IMR-90 (cell line): ENCODE measurements around the gene B3GNT5. TPM values are rescaled to one million over a fixed set of nuclear protein-coding genes. Genes with fewer than 3 reads are reported as not detected.

Source experiments
- ATAC-seq: fragments of 200-7000 bp; cut with Tn5 transposase; 2 replicates; pipeline ENCODE4 v1.9.1; 2020; ENCODE audit warnings: low read depth, mild to moderate bottlenecking, moderate library complexity
- BruUV-seq: library from RNA; stranded (reverse); fragments of 400-500 nt; replicated peaks from 2 replicates; lab custom pipeline; 2021; lab: Mats Ljungman, UMichigan
- CTCF ChIA-PET: fragments of 300-600 bp; formaldehyde crosslinking; extraction: SDS; loops from one replicate; lab custom pipeline; 2021; ENCODE audit warnings: antibody characterized with exemption; lab: Yijun Ruan, JAX
- POLR2A ChIA-PET: fragments of 300-600 bp; sonication (Branson Sonifier 250); formaldehyde crosslinking; loops from one replicate; lab custom pipeline; 2022; ENCODE audit warnings: antibody characterized with exemption; ENCODE audit not compliant: unreplicated experiment; lab: Charles Lee
- DNase-seq: peaks from one replicate; pipeline ENCODE4 v3.0.0; 2013
- H2AFZ ChIP-seq: replicated peaks from 2 replicates; pipeline ENCODE3; 2013; ENCODE audit warnings: low read length, mild to moderate bottlenecking; ENCODE audit not compliant: poor library complexity
- H2AK5ac ChIP-seq: 2 replicates; pipeline ENCODE4 v1.6.1; 2013; ENCODE audit warnings: low read depth, low read length, inconsistent platforms
- H2AK9ac ChIP-seq: replicated peaks from 2 replicates; pipeline ENCODE3; 2013; ENCODE audit warnings: mild to moderate bottlenecking, low read depth, low read length, moderate library complexity; ENCODE audit not compliant: poor library complexity
- H2BK120ac ChIP-seq: 2 replicates; pipeline ENCODE4 v1.6.1; 2013; ENCODE audit warnings: low read depth, low read length, inconsistent platforms
- H2BK15ac ChIP-seq: 3 replicates; pipeline ENCODE4 v1.6.1; 2013; ENCODE audit warnings: low read depth, low read length, inconsistent platforms
- H2BK20ac ChIP-seq: 2 replicates; pipeline ENCODE4 v1.6.1; 2013; ENCODE audit warnings: low read depth, mild to moderate bottlenecking, inconsistent platforms, low read length, moderate library complexity
- H2BK5ac ChIP-seq: 2 replicates; pipeline ENCODE4 v1.6.1; 2013; ENCODE audit warnings: mild to moderate bottlenecking, low read depth, low read length, inconsistent platforms; ENCODE audit not compliant: poor library complexity, severe bottlenecking
- H3K14ac ChIP-seq: replicated peaks from 2 replicates; pipeline ENCODE4 v1.6.1; 2013; ENCODE audit warnings: low read depth, low read length, inconsistent platforms
- H3K18ac ChIP-seq: 2 replicates; pipeline ENCODE4 v1.6.1; 2013; ENCODE audit warnings: low read depth, low read length, control low read depth
- H3K23ac ChIP-seq: 2 replicates; pipeline ENCODE4 v1.6.1; 2013; ENCODE audit warnings: low read depth, low read length, inconsistent platforms
- H3K27ac ChIP-seq: 2 replicates; pipeline ENCODE4 v1.5.1; 2013; ENCODE audit warnings: mild to moderate bottlenecking, control low read depth, low read length; ENCODE audit not compliant: insufficient read depth
- H3K27me3 ChIP-seq: 2 replicates; pipeline ENCODE4 v1.6.1; 2013; ENCODE audit warnings: low read length; ENCODE audit not compliant: control insufficient read depth, insufficient read depth
- H3K36me3 ChIP-seq: 2 replicates; pipeline ENCODE4 v1.6.1; 2013; ENCODE audit warnings: low read length, mixed read lengths; ENCODE audit not compliant: control insufficient read depth, insufficient read depth
- H3K4ac ChIP-seq: 2 replicates; pipeline ENCODE4 v1.6.1; 2013; ENCODE audit warnings: low read depth, low read length, inconsistent platforms
- H3K4me1 ChIP-seq: 2 replicates; pipeline ENCODE4 v1.6.1; 2013; ENCODE audit warnings: low read length, mixed read lengths; ENCODE audit not compliant: control insufficient read depth, insufficient read depth
- H3K4me2 ChIP-seq: 2 replicates; pipeline ENCODE4 v1.6.1; 2013; ENCODE audit warnings: low read depth, mild to moderate bottlenecking, control low read depth, low read length, moderate library complexity
- H3K4me3 ChIP-seq: 2 replicates; pipeline ENCODE4 v1.5.1; 2013; ENCODE audit warnings: low read depth, mild to moderate bottlenecking, control low read depth, low read length, moderate library complexity; ENCODE audit not compliant: insufficient read depth
- H3K56ac ChIP-seq: 2 replicates; pipeline ENCODE4 v1.6.1; 2013; ENCODE audit warnings: low read length, inconsistent platforms; ENCODE audit not compliant: insufficient read depth; ENCODE audit errors: extremely low read depth
- H3K79me1 ChIP-seq, 2 experiments: 2 replicates each; pipeline ENCODE4 v1.6.1; 2013; ENCODE audit warnings: low read length in 2 of 2, inconsistent platforms in 1 of 2, low read depth in 1 of 2
- H3K9ac ChIP-seq: 2 replicates; pipeline ENCODE4 v1.6.1; 2013; ENCODE audit warnings: low read depth, low read length, control low read depth
- H3K9me1 ChIP-seq: 2 replicates; pipeline ENCODE4 v1.6.1; 2013; ENCODE audit warnings: low read length, inconsistent platforms; ENCODE audit not compliant: insufficient read depth
- H3K9me3 ChIP-seq: 2 replicates; pipeline ENCODE4 v1.6.1; 2013; ENCODE audit warnings: low read length; ENCODE audit not compliant: control insufficient read depth, insufficient read depth
- H4K20me1 ChIP-seq: 2 replicates; pipeline ENCODE4 v1.6.1; 2013; ENCODE audit warnings: low read length, inconsistent platforms; ENCODE audit not compliant: insufficient read depth
- H4K5ac ChIP-seq: 2 replicates; pipeline ENCODE4 v1.6.1; 2013; ENCODE audit warnings: mild to moderate bottlenecking, low read depth, low read length, control low read depth
- H4K8ac ChIP-seq, 2 experiments: 2 replicates each; pipeline ENCODE4 v1.6.1; 2013; ENCODE audit warnings: low read depth in 2 of 2, low read length in 2 of 2, control low read depth in 1 of 2, inconsistent platforms in 1 of 2
- H4K91ac ChIP-seq: 2 replicates; pipeline ENCODE4 v1.6.1; 2013; ENCODE audit warnings: low read depth, low read length, inconsistent platforms; ENCODE audit not compliant: insufficient read depth
- BHLHE40 ChIP-seq: fragments of 150-350 bp; IDR thresholded peaks from 2 replicates; pipeline ENCODE4 v1.6.1; 2016; ENCODE audit warnings: mild to moderate bottlenecking, low read depth, low read length
- CEBPB ChIP-seq: IDR thresholded peaks from 2 replicates; pipeline ENCODE4 v1.6.1; 2012; ENCODE audit warnings: low read depth, low read length, improper control_type of control experiment
- CHD1 ChIP-seq: IDR thresholded peaks from 2 replicates; pipeline ENCODE4 v1.6.1; 2012; ENCODE audit warnings: low read depth, low read length, improper control_type of control experiment
- CTCF ChIP-seq: conservative IDR thresholded peaks from 2 replicates; pipeline ENCODE4 v1.5.1; 2012; ENCODE audit warnings: mild to moderate bottlenecking, low read depth, low read length, improper control_type of control experiment
- ELK1 ChIP-seq: fragments of 150-350 bp; IDR thresholded peaks from 2 replicates; pipeline ENCODE4 v1.6.1; 2016; ENCODE audit warnings: low read depth, mild to moderate bottlenecking, low read length, moderate library complexity, borderline replicate concordance
- FOS ChIP-seq: fragments of 150-350 bp; IDR thresholded peaks from 2 replicates; pipeline ENCODE4 v1.6.1; 2016; ENCODE audit warnings: low read depth, low read length
- MAFK ChIP-seq: IDR thresholded peaks from 2 replicates; pipeline ENCODE4 v1.6.1; 2012; ENCODE audit warnings: low read depth, low read length, improper control_type of control experiment
- MAZ ChIP-seq: IDR thresholded peaks from 2 replicates; pipeline ENCODE4 v1.6.1; 2012; ENCODE audit warnings: low read depth, mild to moderate bottlenecking, low read length, improper control_type of control experiment, moderate library complexity, borderline replicate concordance
- MXI1 ChIP-seq: IDR thresholded peaks from 2 replicates; pipeline ENCODE4 v1.6.1; 2012; ENCODE audit warnings: low read depth, mild to moderate bottlenecking, low read length, moderate library complexity, borderline replicate concordance
- NFE2L2 ChIP-seq: fragments of 150-350 bp; IDR thresholded peaks from 2 replicates; pipeline ENCODE4 v1.6.1; 2016; ENCODE audit warnings: low read depth, mild to moderate bottlenecking, low read length
- POLR2A ChIP-seq: IDR thresholded peaks from 2 replicates; pipeline ENCODE4 v1.6.1; 2012; ENCODE audit warnings: mild to moderate bottlenecking, low read depth, low read length
- RAD21 ChIP-seq: IDR thresholded peaks from 2 replicates; pipeline ENCODE4 v1.6.1; 2012; ENCODE audit warnings: low read length, improper control_type of control experiment
- RCOR1 ChIP-seq: IDR thresholded peaks from 2 replicates; pipeline ENCODE4 v1.6.1; 2012; ENCODE audit warnings: mild to moderate bottlenecking, low read length, improper control_type of control experiment; ENCODE audit not compliant: insufficient replicate concordance
- RFX5 ChIP-seq: IDR thresholded peaks from 2 replicates; pipeline ENCODE4 v1.8.0; 2012; ENCODE audit warnings: low read depth, mild to moderate bottlenecking, low read length, moderate library complexity
- SMC3 ChIP-seq: fragments of 150-350 bp; IDR thresholded peaks from 2 replicates; pipeline ENCODE4 v1.6.1; 2016; ENCODE audit warnings: low read depth, mild to moderate bottlenecking, antibody characterized with exemption, low read length, moderate library complexity
- USF2 ChIP-seq: fragments of 150-350 bp; IDR thresholded peaks from 2 replicates; pipeline ENCODE4 v1.6.1; 2017; ENCODE audit warnings: mild to moderate bottlenecking, antibody characterized with exemption, low read length, low read depth
- WGBS, 2 experiments: methylation state at CpG; one replicate each; pipeline versions ENCODE4 v1.1.5 to v1.1.7; 2013; ENCODE audit warnings: missing lambda C conversion rate in 2 of 2; ENCODE audit not compliant: insufficient read length in 1 of 2; ENCODE audit errors: extremely low coverage in 2 of 2; 5-methylcytosine and 5-hydroxymethylcytosine counted together
- dilution Hi-C: fragments of 300-500 bp; cut with HindIII; formaldehyde crosslinking; loops from one replicate; pipeline ENCODE4 v1.14.3; 2018; ENCODE audit warnings: low sequenced_read_pairs; ENCODE audit not compliant: unreplicated experiment
- in situ Hi-C: fragments of 300-500 bp; cut with MboI; formaldehyde crosslinking; loops from 3 replicates; pipeline ENCODE4 v1.14.3; 2019; ENCODE audit warnings: low sequenced_read_pairs, inconsistent platforms, mixed read lengths
- intact Hi-C: fragments of 100-400 bp; cut with micrococcal nuclease; formaldehyde crosslinking; loops from 2 replicates; pipeline ENCODE4 v1.10.0; 2022
- polyA plus RNA-seq, 3 experiments: library from polyadenylated mRNA; depleted of rRNA; stranded (reverse); fragments of >200 nt; gene quantifications; 2 replicates each; pipeline ENCODE4 v1.2.3, GENCODE V29; 2012; ENCODE audit warnings: low replicate concordance in 1 of 3
- total RNA-seq: library from RNA; depleted of rRNA; stranded (reverse); fragments of >200 nt; gene quantifications from 2 replicates; pipeline ENCODE4 v1.2.3, GENCODE V29; 2012

Gene B3GNT5
- total and polyA plus RNA-seq, 2 of the 4 experiments (the other 2 are of a cell fraction): 1.6 to 3.4 TPM

- no TSS peak for BruUV-seq
- Histone ChIP-seq H3K27me3 (peaks cover 6% of the 10 kb centered on the region), H3K9ac (no peak overlapping the region), H4K8ac (no peak overlapping the region), H3K18ac (no peak overlapping the region), H4K20me1 (no peaks in the 10 kb centered on the region), H3K9me3 (peaks cover 5% of the 10 kb centered on the region), H2BK15ac (no peak overlapping the region), H3K4me3 (no peak overlapping the region), H3K4me1 (no peaks in the 10 kb centered on the region), H2AK9ac (no peak overlapping the region), H3K4me2 (no peak overlapping the region), H4K5ac (no peak overlapping the region), H2AFZ (no peak overlapping the region), H3K56ac (no peak overlapping the region), H2BK20ac (no peak overlapping the region), H3K23ac (no peak overlapping the region), H3K79me1 (peaks cover 0 to 4% of the 10 kb centered on the region in 2 experiments; a peak in 1 of 4 replicates), H3K14ac (no peak overlapping the region), H2BK120ac (no peak overlapping the region), H2AK5ac (no peak overlapping the region), H3K9me1 (no peaks in the 10 kb centered on the region), H3K4ac (no peak overlapping the region), H3K36me3 (no peaks in the 10 kb centered on the region), H2BK5ac (no peak overlapping the region), H3K27ac (no peak overlapping the region), H4K91ac (no peak overlapping the region)
- no peak for TF ChIP-seq POLR2A
- TF ChIP-seq RCOR1: no peak
- no peak for TF ChIP-seq FOS
- no peak for TF ChIP-seq SMC3
- TF ChIP-seq RAD21: no peak
- no peak for TF ChIP-seq BHLHE40
- no peak for TF ChIP-seq RFX5
- TF ChIP-seq ELK1: no peak
- TF ChIP-seq MAZ: no peak
- no peak for TF ChIP-seq USF2
- TF ChIP-seq CHD1: no peak
- TF ChIP-seq MAFK: no peak
- TF ChIP-seq CTCF: no peak
- TF ChIP-seq NFE2L2: no peak
- TF ChIP-seq CEBPB: no peak
- no peak for TF ChIP-seq MXI1
- in situ Hi-C loops: no loop called here
- DNase-seq: no peak
- intact Hi-C loops: no loop called here
- dilution Hi-C loops: no loop called here
- WGBS, 2 experiments: no CpG with 5 or more reads among the region's 3 CpGs
- ChIA-PET POLR2A (no interaction called here), CTCF (no interaction called here)
- no peak for ATAC-seq
These were observed 6.0 kb downstream of the B3GNT5 start for GRCh38 chr3:183259087-183259486.
